Measurements from ENCODE around the gene MMP25.

MMP25 gene

GRCh38 chr16:3045758-3046640, at the start of gene MMP25:
Gene MMP25, plus strand, starts transcription at chr16:3046561. Its CDS starts 357 bp downstream, at chr16:3046918.
- no peak for DNase-seq

GRCh38 chr16:2999929-3000328, 46.4 kb upstream of the MMP25 start:
- DNase-seq: no peak

GRCh38 chr16:3000540-3000939, 45.8 kb upstream of the MMP25 start:
- no peak for DNase-seq

- DNase-seq: no peak
Observed at GRCh38 chr16:3001316-3001715, 45.0 kb upstream of the MMP25 start.

DNA sequence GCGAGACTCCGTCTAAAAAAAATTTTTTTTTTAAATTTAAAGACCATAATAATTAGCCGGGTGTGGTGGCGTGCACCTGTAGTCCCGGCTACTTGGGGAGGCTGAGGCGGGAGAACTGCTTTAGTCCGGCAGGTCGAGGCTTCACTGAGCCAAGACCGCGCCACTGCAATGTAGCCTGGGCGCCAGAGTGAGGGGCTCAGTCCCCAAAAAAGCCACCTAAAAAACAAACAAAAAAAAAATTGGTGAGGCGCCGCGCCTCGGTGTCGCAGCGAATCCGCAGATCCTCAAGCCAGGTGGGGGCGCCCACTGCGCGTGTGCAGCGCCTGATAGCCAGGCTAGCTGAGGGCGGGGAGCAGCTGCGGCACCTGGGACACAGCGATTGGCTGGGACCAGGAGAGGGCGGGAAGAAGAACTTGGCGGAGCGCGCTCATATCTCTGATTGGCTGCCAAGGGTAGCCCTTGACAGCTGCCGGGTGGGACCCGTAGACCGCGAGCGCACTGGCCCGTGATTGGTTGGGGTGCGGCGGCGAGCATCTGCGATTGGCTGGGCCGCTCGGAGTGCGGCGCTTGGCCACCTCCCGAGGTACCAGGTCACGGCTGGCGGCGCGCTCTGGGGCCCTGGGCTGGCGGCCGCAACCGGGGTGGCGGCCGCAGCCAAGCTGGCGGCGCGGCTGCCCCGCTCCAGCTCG, 42.6 kb upstream of the MMP25 start:
- peak; percentile 93 for DNase-seq

DNA sequence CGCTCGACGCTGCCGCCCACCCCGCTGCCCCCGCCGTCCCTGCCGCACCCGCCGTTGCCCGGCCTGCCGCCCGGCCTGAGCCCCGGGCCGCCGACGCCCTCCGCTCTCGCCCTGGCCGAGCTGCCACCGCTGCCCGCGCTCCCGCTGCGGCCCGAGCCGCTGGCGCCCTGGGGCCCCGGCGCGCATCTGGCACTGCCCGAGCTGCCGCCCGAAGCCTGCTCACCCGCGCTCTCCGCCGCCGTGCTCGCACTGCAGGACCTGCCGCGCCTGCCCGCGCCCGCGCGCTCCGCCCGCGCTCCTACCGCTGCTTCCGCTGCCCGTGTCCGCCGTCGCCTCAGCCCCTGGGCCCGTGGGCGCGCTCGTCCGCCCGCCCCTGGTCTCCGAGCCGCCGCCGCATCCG, 42.0 kb upstream of the MMP25 start:
- no peak for DNase-seq

DNA sequence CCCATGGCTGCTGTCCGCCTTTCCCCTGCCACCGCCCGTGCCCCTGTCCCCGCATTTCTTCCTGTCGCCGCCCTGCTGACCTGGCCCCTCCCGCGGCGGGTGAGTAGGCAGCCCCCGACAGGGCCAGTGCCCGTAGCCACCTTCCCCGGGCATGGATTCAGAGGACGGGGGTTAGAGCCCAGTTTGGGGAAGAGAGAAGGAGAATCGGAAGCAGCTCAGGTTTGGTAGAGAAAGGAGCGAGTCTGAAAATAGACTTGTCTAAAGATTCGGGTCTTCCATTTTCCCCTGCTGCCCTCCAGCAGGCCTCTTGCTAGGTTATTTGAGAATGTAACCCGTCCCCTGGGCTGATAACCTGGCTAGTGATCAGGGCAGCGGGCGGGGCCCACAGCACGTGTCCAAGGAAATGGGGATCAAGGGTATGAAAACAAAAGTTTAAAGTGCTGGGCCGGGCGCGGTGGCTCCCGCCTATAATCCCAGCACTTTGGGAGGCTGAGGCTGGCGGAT, 41.5 kb upstream of the MMP25 start:
- no peak for DNase-seq

- no peak for DNase-seq
Observed at GRCh38 chr16:3007059-3007956, 39.1 kb upstream of the MMP25 start.

- no peak for DNase-seq
Observed at GRCh38 chr16:3007957-3008689, 38.2 kb upstream of the MMP25 start.

DNA sequence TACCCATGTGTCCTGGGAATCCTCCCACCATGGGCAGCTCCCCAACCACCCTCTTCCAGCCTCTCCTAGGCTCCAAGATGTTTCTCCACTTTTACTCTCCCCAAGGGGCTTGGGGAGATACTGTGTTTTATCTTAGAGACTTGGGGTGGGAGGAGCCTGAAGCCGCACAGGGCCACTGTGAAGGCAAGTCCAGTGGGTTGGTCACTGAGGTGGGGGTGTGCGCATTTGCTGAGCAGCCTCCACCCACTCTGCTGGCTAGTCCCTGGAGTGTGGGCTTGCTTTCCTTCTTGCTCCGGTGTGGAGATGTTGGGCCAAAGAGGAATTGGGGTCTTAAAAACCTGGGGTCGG, 37.7 kb upstream of the MMP25 start:
- no peak for DNase-seq

- DNase-seq: no peak
Observed at GRCh38 chr16:3009568-3010390, 36.6 kb upstream of the MMP25 start.

- DNase-seq: no peak
Observed at GRCh38 chr16:3010510-3010909, 35.9 kb upstream of the MMP25 start.

GRCh38 chr16:3012246-3012645, 34.1 kb upstream of the MMP25 start:
- DNase-seq: peak; percentile 31

- no peak for DNase-seq
Observed at GRCh38 chr16:3012828-3013420, 33.4 kb upstream of the MMP25 start, which contains the start of gene CLDN9. Gene CLDN9, plus strand, starts transcription at chr16:3012923. Its CDS starts 440 bp downstream, at chr16:3013363.

GRCh38 chr16:3013491-3013951, 32.8 kb upstream of the MMP25 start:
- DNase-seq: no peak

DNA sequence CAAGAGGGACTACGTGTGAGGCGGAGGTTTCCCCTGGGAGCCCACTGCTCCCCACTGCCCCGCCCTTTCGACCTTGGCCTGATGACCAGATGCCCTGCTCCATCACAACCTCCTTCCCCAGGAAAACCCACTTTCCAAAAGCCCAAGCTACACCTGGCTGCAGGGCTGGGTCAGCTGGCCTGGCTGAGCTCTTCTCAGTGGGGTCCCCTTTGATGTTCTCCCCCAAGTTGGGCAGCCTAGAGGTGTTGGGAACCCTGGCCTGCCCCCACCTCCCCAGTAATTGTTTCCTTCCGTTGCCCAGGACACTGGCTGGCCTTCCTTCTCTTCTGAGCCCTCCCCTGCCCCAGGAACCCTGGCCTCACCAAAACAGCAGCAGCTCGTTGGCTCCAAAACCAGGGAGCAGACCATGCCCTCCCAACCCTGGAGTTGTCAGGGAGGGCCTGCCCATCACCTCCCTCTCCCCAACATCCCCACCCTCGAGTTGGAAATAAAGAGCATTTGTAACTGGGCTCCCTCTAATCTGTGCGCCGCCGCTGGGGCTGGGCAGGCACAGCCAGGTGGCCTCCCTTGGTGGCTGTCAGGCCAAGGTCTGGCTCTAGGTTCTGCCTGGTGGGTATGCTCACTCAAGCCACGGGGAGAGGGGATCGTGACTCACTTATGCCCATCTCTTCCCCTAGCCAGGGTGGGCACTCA, 32.2 kb upstream of the MMP25 start:
- no peak for DNase-seq

DNA sequence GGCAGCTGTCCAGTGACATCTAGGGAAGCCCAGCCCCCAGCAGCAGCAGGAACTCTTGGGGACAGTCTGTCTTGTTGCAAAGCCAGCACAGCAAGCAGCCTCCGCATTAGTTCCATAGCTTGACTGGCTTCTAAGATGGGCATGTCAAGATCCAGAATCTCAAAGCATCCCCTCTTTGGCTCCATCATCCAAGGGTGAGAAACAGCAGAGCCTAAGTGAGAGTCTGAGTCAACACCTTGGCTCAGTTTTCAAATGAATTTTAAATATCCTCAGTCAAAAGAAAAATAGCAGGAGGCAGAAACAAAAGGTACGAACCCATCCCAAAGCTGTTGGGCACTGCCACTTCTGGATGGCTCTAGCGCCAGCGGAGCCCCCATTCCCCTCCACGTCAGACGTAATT, 31.4 kb upstream of the MMP25 start:
- DNase-seq: no peak

GRCh38 chr16:3015865-3016521, 30.4 kb upstream of the MMP25 start:
- no peak for DNase-seq

DNA sequence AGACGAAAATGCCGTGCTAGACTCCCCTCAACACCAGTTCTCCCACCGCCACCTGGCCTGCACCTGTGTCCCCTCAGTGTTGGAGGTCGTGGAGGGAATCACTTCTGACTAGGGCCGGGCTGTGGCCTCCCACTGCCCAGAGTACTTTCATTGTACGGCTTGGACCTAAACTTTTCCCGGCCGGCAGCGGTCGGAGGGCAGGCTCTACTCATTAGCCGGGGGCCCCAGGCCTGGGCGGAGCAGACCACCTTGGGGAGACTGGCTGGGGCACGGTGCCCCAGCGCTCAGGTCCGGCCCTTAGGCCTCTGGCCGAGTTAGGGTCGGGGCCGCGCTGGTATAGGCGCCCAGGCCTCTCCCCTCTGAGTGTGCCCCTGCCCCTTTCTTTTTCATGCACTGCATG, 29.0 kb upstream of the MMP25 start:
- no peak for DNase-seq
